Vagina (tissue), 2 donors: ENCODE data around the gene MGA.

Experiments used
- CTCF ChIP-seq, 3 experiments: fragments of 450-650 bp in 2 of 3; fragments of 200-600 bp in 1 of 3; sonication (generic) in 1 of 3; IDR thresholded peaks; one replicate each; pipeline ENCODE4 v1.5.1; 2017 to 2019; ENCODE audit warnings: antibody characterized with exemption in 3 of 3, mild to moderate bottlenecking in 2 of 3, moderate library complexity in 2 of 3
- POLR2AphosphoS5 ChIP-seq, 2 donors: sonication (generic); formaldehyde crosslinking; IDR thresholded peaks; one replicate each; pipeline ENCODE4 v1.9.0; 2017; ENCODE audit warnings: antibody characterized with exemption in 2 of 2, mild to moderate bottlenecking in 2 of 2, low read depth in 1 of 2; ENCODE audit not compliant: insufficient read depth in 1 of 2

- no peak for TF ChIP-seq CTCF (IDR thresholded peaks at IDR 0.05)
- TF ChIP-seq POLR2AphosphoS5 (IDR thresholded peaks at IDR 0.05; ENCODE audit: insufficient read depth in 1 of 2, low read depth in 1 of 2), result no peak
These were observed 23.1 kb upstream of the MGA start for GRCh38 chr15:41637086-41637485.
